ENCODE measurements around the gene TIAM2.

DNA sequence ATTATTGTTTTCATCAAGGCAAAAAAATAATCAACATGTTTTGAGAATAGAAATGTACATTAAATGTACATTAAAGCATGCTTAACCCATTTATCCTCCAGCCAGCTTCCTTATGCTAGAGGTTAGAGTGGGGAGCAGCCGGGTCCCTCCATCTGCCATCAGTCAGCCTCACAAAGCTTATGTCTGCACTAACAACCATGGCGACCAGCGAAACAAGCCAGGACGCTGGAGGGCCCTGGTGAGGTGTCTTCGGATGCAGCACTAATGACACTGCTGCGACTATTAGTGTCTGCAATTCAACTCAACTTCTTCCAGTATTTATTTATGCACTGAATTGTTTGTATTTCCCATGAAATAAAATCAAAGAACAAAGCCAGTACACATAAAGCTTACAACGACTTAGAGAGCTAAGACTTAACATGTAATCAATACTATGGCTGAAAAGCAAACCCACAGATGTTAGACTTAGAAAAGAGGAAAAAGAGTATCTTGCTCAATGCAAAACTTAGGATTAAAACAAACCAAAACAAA, 275.5 kb downstream of the TIAM2 start:
- TF ChIP-seq, protein P1, sequence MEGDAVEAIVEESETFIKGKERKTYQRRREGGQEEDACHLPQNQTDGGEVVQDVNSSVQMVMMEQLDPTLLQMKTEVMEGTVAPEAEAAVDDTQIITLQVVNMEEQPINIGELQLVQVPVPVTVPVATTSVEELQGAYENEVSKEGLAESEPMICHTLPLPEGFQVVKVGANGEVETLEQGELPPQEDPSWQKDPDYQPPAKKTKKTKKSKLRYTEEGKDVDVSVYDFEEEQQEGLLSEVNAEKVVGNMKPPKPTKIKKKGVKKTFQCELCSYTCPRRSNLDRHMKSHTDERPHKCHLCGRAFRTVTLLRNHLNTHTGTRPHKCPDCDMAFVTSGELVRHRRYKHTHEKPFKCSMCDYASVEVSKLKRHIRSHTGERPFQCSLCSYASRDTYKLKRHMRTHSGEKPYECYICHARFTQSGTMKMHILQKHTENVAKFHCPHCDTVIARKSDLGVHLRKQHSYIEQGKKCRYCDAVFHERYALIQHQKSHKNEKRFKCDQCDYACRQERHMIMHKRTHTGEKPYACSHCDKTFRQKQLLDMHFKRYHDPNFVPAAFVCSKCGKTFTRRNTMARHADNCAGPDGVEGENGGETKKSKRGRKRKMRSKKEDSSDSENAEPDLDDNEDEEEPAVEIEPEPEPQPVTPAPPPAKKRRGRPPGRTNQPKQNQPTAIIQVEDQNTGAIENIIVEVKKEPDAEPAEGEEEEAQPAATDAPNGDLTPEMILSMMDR (conservative IDR thresholded peaks at IDR 0.05; ENCODE audit: low read length), result no peak
- TF ChIP-seq EZH2phosphoT487 (IDR thresholded peaks at IDR 0.05; ENCODE audit: borderline replicate concordance, low read depth, low read length), result no peak
